AG10803 (cell line): ENCODE measurements around the gene ZBTB9.

Source experiments
- DNase-seq: peaks from one replicate; pipeline ENCODE4 v3.0.0; 2010; ENCODE audit warnings: low read depth
- H3K4me3 ChIP-seq: 2 replicates; pipeline ENCODE4 v1.5.1; 2011; ENCODE audit warnings: mild to moderate bottlenecking, low read length, control low read depth
- CTCF ChIP-seq: conservative IDR thresholded peaks from 2 replicates; pipeline ENCODE4 v1.5.1; 2011; ENCODE audit warnings: mild to moderate bottlenecking, low read length, control low read depth, inconsistent platforms

The ZBTB9 gene

GRCh38 chr6:33427585-33428223 lies 26.7 kb upstream of the ZBTB9 start:
- 0 out of 2 replicates have a peak, but pooled peaks have one; percentile 7 for TF ChIP-seq CTCF
- H3K4me3 ChIP-seq = peak overlapping the region; percentile 76
- DNase-seq = no peak

GRCh38 chr6:33428224-33428965 lies 26.0 kb upstream of the ZBTB9 start:
- TF ChIP-seq CTCF = peak; percentile 43
- DNase-seq = no peak
- H3K4me3 ChIP-seq = peak overlapping the region; percentile 59

- H3K4me3 ChIP-seq = no peak overlapping the region
- TF ChIP-seq CTCF = no peak
- no peak for DNase-seq
These were observed 25.2 kb upstream of the ZBTB9 start for GRCh38 chr6:33428966-33429749.

- DNase-seq = no peak
- H3K4me3 ChIP-seq = no peak overlapping the region
- no peak for TF ChIP-seq CTCF
These were observed 24.7 kb upstream of the ZBTB9 start for GRCh38 chr6:33429750-33430052.

GRCh38 chr6:33430334-33430733 lies 24.0 kb upstream of the ZBTB9 start:
- no peak for DNase-seq
- TF ChIP-seq CTCF = no peak
- H3K4me3 ChIP-seq = no peak overlapping the region

GRCh38 chr6:33430991-33431879 lies 23.1 kb upstream of the ZBTB9 start:
- peak; percentile 42 for DNase-seq
- TF ChIP-seq CTCF = no peak
- H3K4me3 ChIP-seq = no peak overlapping the region
